GM12891 (cell line): ENCODE results near the gene CAPN2.
"Not testable (repeated sequence)": the region's sequence is repeated elsewhere in the genome, so short reads cannot be mapped to it uniquely, and the experiment has no call there.

Experiments
- DNase-seq: peaks from one replicate; pipeline ENCODE4 v3.0.0; 2011; ENCODE audit warnings: low spot score; ENCODE audit not compliant: insufficient read length
- FAIRE-seq: peaks from 2 replicates; lab custom pipeline; 2011; peaks lifted over from hg19 to GRCh38; lab: Jason Lieb, UNC
- PAX5 ChIP-seq: IDR thresholded peaks from 2 replicates; pipeline ENCODE4 v1.6.1; 2011; ENCODE audit warnings: low read length, moderate library complexity, mild to moderate bottlenecking; ENCODE audit not compliant: insufficient read depth, severe bottlenecking
- POLR2A ChIP-seq: IDR thresholded peaks from 2 replicates; pipeline ENCODE4 v1.6.1; 2011; ENCODE audit warnings: low read depth, low read length, control low read depth
- POLR2AphosphoS5 ChIP-seq: IDR thresholded peaks from 2 replicates; pipeline ENCODE4 v1.6.1; 2011; ENCODE audit warnings: low read depth, low read length, control low read depth
- POU2F2 ChIP-seq: IDR thresholded peaks from 2 replicates; pipeline ENCODE4 v1.6.1; 2011; ENCODE audit warnings: low read depth, mild to moderate bottlenecking, control low read depth, low read length, moderate library complexity
- SPI1 ChIP-seq: IDR thresholded peaks from 2 replicates; pipeline ENCODE4 v1.6.1; 2011; ENCODE audit warnings: low read depth, low read length, control low read depth
- TAF1 ChIP-seq: IDR thresholded peaks from 2 replicates; pipeline ENCODE4 v1.6.1; 2011; ENCODE audit warnings: low read depth, low read length, control low read depth

Gene CAPN2

GRCh38 chr1:223810586-223810985 is 98.2 kb downstream of the CAPN2 start:
- FAIRE-seq = no peak

GRCh38 chr1:223811634-223812101 is 99.3 kb downstream of the CAPN2 start:
- TF ChIP-seq SPI1 = no peak
- TF ChIP-seq POLR2AphosphoS5 = no peak
- TF ChIP-seq TAF1 = no peak
- TF ChIP-seq PAX5 = no peak
- DNase-seq = no peak
- peak; percentile 26 for FAIRE-seq

More at GRCh38 chr1:223810586-223810985, 98.2 kb downstream of the CAPN2 start:
- DNase-seq = no peak
- no peak for TF ChIP-seq POU2F2
- TF ChIP-seq POLR2AphosphoS5 = no peak
- no peak for TF ChIP-seq TAF1
- TF ChIP-seq PAX5 = no peak

- DNase-seq (no peak), FAIRE-seq (no peak)
- TF ChIP-seq TAF1 (no peak), PAX5 (no peak), POLR2AphosphoS5 (no peak), POU2F2 (no peak), SPI1 (no peak), POLR2A (no peak)
Observed at GRCh38 chr1:223813645-223814044, 101.3 kb downstream of the CAPN2 start.

GRCh38 chr1:223815020-223815853 is 102.9 kb downstream of the CAPN2 start:
- FAIRE-seq = no peak

GRCh38 chr1:223815865-223816264 is 103.5 kb downstream of the CAPN2 start:
- FAIRE-seq (no peak), DNase-seq (no peak)
- TF ChIP-seq PAX5 = no peak
- no peak for TF ChIP-seq TAF1
- TF ChIP-seq POU2F2 = no peak
- no peak for TF ChIP-seq POLR2AphosphoS5
- no peak for TF ChIP-seq SPI1
- no peak for TF ChIP-seq POLR2A

More at GRCh38 chr1:223815020-223815853, 102.9 kb downstream of the CAPN2 start:
- TF ChIP-seq TAF1 = no peak
- no peak for TF ChIP-seq SPI1
- TF ChIP-seq POU2F2 = no peak
- DNase-seq = no peak

- DNase-seq, FAIRE-seq: not testable (repeated sequence)
Observed at GRCh38 chr1:223817265-223817664, 104.9 kb downstream of the CAPN2 start.

- TF ChIP-seq PAX5 (no peak), POLR2A (no peak), POU2F2 (no peak), POLR2AphosphoS5 (no peak), TAF1 (no peak), SPI1 (no peak)
- FAIRE-seq = no peak
- no peak for DNase-seq
Observed at GRCh38 chr1:223819730-223820514, 107.6 kb downstream of the CAPN2 start.

GRCh38 chr1:223820515-223820858 is 108.1 kb downstream of the CAPN2 start:
- no peak for DNase-seq
- no peak for FAIRE-seq
- TF ChIP-seq POU2F2 (no peak), PAX5 (no peak), POLR2A (no peak), POLR2AphosphoS5 (no peak), SPI1 (no peak)

- no peak for FAIRE-seq
- no peak for TF ChIP-seq POLR2A
- no peak for TF ChIP-seq SPI1
- TF ChIP-seq POU2F2 = no peak
- no peak for TF ChIP-seq TAF1
- no peak for TF ChIP-seq POLR2AphosphoS5
- no peak for TF ChIP-seq PAX5
Observed at GRCh38 chr1:223820971-223821370, 108.6 kb downstream of the CAPN2 start.

GRCh38 chr1:223824287-223824686 is 111.9 kb downstream of the CAPN2 start:
- TF ChIP-seq POLR2AphosphoS5 = no peak
- no peak for TF ChIP-seq PAX5
- no peak for TF ChIP-seq POLR2A
- TF ChIP-seq POU2F2 = no peak
- no peak for TF ChIP-seq SPI1
- no peak for TF ChIP-seq TAF1
- DNase-seq (no peak), FAIRE-seq (no peak)

More at GRCh38 chr1:223820971-223821370, 108.6 kb downstream of the CAPN2 start:
- no peak for DNase-seq
